Parathyroid adenoma (tissue), 2 donors: ENCODE results near the gene ZKSCAN5.

Experiments
- H2AFZ ChIP-seq: fragments of 300-600 bp; sonication (generic); one replicate; pipeline ENCODE4 v1.7.0; 2017; ENCODE audit warnings: antibody characterized with exemption, mild to moderate bottlenecking
- H3K27ac ChIP-seq: fragments of 300-600 bp; sonication (generic); one replicate; pipeline ENCODE4 v1.7.0; 2017
- H3K27me3 ChIP-seq: fragments of 300-600 bp; sonication (generic); one replicate; pipeline ENCODE4 v1.7.0; 2017; ENCODE audit warnings: low read length; ENCODE audit not compliant: control insufficient read depth, insufficient read depth
- H3K36me3 ChIP-seq: fragments of 300-600 bp; sonication (generic); one replicate; pipeline ENCODE4 v1.7.0; 2017; ENCODE audit warnings: low read length; ENCODE audit not compliant: control insufficient read depth, insufficient read depth
- H3K4me1 ChIP-seq: fragments of 300-600 bp; sonication (generic); one replicate; pipeline ENCODE4 v1.7.0; 2017; ENCODE audit warnings: control low read depth
- H3K4me2 ChIP-seq: fragments of 300-600 bp; sonication (generic); one replicate; pipeline ENCODE4 v1.7.0; 2017; ENCODE audit warnings: low read length
- H3K4me3 ChIP-seq: fragments of 300-600 bp; sonication (generic); one replicate; pipeline ENCODE4 v1.7.0; 2017; ENCODE audit warnings: low read depth, low read length
- H3K79me2 ChIP-seq: fragments of 300-600 bp; sonication (generic); one replicate; pipeline ENCODE4 v1.7.0; 2017; ENCODE audit warnings: control low read depth
- H3K9ac ChIP-seq: fragments of 300-600 bp; sonication (generic); one replicate; pipeline ENCODE4 v1.7.0; 2017; ENCODE audit warnings: mild to moderate bottlenecking
- H3K9me3 ChIP-seq: fragments of 300-600 bp; sonication (generic); one replicate; pipeline ENCODE4 v1.7.0; 2017; ENCODE audit warnings: low read length; ENCODE audit not compliant: control insufficient read depth
- TF ChIP-seq, protein P1 (sequence below): fragments of 300-600 bp; sonication (generic); IDR thresholded peaks from one replicate; pipeline ENCODE4 v1.7.0; 2017; ENCODE audit warnings: antibody characterized with exemption, mild to moderate bottlenecking
- donor health status: primary hyperparathyroidism.

Gene ZKSCAN5

DNA sequence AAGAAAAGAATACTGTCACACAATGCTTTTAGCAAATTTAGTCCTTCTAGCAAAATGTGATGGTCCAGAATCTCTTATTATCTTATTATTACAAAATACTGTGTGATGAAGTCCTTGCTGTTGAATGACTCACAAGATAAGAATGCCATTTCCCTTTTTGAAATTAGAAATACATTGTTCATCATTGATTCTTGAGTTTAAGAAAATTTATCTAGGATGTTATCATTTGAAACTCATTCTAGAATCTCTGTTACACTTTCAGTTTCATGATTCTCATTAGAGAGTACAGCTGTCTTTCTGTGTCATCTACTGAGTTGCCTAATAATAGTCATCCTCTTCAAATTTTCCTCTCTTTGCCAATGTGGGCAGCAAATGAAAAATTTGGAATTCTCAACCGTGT lies 9.6 kb downstream of the ZKSCAN5 start:
- TF ChIP-seq, protein P1, sequence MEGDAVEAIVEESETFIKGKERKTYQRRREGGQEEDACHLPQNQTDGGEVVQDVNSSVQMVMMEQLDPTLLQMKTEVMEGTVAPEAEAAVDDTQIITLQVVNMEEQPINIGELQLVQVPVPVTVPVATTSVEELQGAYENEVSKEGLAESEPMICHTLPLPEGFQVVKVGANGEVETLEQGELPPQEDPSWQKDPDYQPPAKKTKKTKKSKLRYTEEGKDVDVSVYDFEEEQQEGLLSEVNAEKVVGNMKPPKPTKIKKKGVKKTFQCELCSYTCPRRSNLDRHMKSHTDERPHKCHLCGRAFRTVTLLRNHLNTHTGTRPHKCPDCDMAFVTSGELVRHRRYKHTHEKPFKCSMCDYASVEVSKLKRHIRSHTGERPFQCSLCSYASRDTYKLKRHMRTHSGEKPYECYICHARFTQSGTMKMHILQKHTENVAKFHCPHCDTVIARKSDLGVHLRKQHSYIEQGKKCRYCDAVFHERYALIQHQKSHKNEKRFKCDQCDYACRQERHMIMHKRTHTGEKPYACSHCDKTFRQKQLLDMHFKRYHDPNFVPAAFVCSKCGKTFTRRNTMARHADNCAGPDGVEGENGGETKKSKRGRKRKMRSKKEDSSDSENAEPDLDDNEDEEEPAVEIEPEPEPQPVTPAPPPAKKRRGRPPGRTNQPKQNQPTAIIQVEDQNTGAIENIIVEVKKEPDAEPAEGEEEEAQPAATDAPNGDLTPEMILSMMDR, result no peak
- H3K27ac ChIP-seq, result no peak overlapping the region

DNA sequence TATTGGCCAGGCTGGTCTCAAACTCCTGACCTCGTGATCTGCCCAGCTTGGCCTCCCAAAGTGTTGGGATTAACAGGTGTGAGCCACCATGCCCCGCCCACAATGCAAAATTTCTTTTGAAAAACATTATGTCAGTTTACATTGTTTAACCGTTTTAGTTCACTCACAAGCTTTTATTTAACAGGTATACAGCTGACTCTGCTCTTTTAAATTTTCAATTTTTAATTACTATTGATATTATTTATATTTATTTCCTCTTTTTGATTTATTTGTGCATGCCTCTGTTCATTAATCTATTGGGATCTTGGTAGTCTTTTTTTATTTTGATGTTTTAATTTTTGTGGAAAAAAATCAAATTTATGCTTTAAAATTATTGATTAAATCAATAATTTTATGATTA lies 16.9 kb downstream of the ZKSCAN5 start:
- H3K36me3 ChIP-seq, result no peaks in the 10 kb centered on the region

More for the DNA sequence above, 9.6 kb downstream of the ZKSCAN5 start:
- H3K79me2 ChIP-seq, result peaks cover 20% of the 10 kb centered on the region
- H3K4me3 ChIP-seq, result no peak overlapping the region
- no peaks in the 10 kb centered on the region for H3K36me3 ChIP-seq
- H3K9me3 ChIP-seq, result no peaks in the 10 kb centered on the region
- no peaks in the 10 kb centered on the region for H3K4me1 ChIP-seq
- H3K9ac ChIP-seq, result no peak overlapping the region
- H3K27me3 ChIP-seq, result no peaks in the 10 kb centered on the region
- no peak overlapping the region for H2AFZ ChIP-seq
- H3K4me2 ChIP-seq, result no peak overlapping the region

GRCh38 chr7:99525713-99526440 lies 21.4 kb downstream of the ZKSCAN5 start:
- Histone ChIP-seq H3K27ac (no peak overlapping the region), H3K4me3 (no peak overlapping the region), H3K9ac (no peak overlapping the region), H3K4me2 (no peak overlapping the region), H3K36me3 (no peaks in the 10 kb centered on the region), H3K27me3 (no peaks in the 10 kb centered on the region), H3K9me3 (no peaks in the 10 kb centered on the region), H3K4me1 (no peaks in the 10 kb centered on the region), H2AFZ (no peak overlapping the region), H3K79me2 (no peaks in the 10 kb centered on the region)
- TF ChIP-seq, protein P1, result no peak

More for the DNA sequence above, 16.9 kb downstream of the ZKSCAN5 start:
- Histone ChIP-seq H3K27me3 (no peaks in the 10 kb centered on the region), H3K9ac (no peak overlapping the region), H3K4me2 (no peak overlapping the region), H3K9me3 (no peaks in the 10 kb centered on the region), H3K4me3 (no peak overlapping the region), H3K27ac (no peak overlapping the region), H3K79me2 (no peaks in the 10 kb centered on the region), H2AFZ (no peak overlapping the region), H3K4me1 (no peaks in the 10 kb centered on the region)
- TF ChIP-seq, protein P1, result no peak

DNA sequence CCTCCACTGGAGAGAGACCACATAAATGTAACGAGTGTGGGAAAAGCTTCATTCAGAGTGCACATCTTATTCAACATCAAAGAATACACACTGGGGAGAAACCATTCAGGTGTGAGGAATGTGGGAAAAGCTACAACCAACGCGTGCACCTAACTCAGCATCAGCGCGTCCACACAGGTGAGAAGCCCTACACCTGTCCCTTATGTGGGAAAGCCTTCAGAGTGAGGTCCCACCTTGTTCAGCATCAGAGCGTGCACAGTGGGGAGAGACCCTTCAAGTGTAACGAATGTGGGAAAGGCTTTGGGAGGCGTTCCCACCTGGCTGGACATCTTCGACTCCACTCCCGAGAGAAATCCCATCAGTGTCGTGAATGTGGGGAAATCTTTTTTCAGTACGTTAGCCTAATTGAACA lies 26.9 kb downstream of the ZKSCAN5 start:
- no peak overlapping the region for H3K4me2 ChIP-seq
- no peak overlapping the region for H3K27ac ChIP-seq
- H3K9me3 ChIP-seq, result peaks cover 7% of the 10 kb centered on the region
- H3K79me2 ChIP-seq, result peaks cover 13% of the 10 kb centered on the region
- no peak overlapping the region for H2AFZ ChIP-seq
- peaks cover 13% of the 10 kb centered on the region for H3K36me3 ChIP-seq
- no peaks in the 10 kb centered on the region for H3K27me3 ChIP-seq
- no peaks in the 10 kb centered on the region for H3K4me1 ChIP-seq
- H3K9ac ChIP-seq, result no peak overlapping the region
- TF ChIP-seq, protein P1, result no peak
- H3K4me3 ChIP-seq, result no peak overlapping the region

DNA sequence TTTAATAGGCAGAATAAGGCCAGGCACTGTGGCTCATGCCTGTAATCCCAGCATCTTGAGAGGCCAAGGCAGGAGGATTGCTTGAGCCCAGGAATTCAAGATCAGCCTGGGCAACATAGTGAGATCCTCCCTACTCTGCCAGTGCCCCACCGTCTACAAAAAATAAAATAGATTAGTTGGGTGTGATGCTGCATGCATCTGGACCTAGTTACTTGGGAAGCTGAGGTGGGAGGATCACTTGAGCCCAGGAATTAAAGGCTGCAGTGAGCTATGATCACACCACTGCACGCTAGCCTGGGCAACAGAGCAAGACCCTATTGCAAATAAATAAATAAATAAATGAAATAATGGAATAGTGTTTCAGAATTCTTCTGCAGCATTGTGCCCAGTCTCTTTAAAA lies 31.2 kb downstream of the ZKSCAN5 start:
- Histone ChIP-seq H3K4me1 (no peaks in the 10 kb centered on the region), H3K9me3 (peaks cover 7% of the 10 kb centered on the region), H3K27me3 (no peaks in the 10 kb centered on the region), H3K9ac (no peak overlapping the region), H3K4me3 (no peak overlapping the region), H3K27ac (no peak overlapping the region), H2AFZ (no peak overlapping the region), H3K79me2 (peaks cover 13% of the 10 kb centered on the region), H3K4me2 (no peak overlapping the region), H3K36me3 (peaks cover 13% of the 10 kb centered on the region)
- TF ChIP-seq, protein P1, result no peak
